HUDEP-2 (cell line): ENCODE measurements around the gene HEXIM1.
A peak's percentile ranks its signal among the peaks of the same experiment; 100 is the strongest.

ENCODE experiments used
- DNase-seq, 76 experiments: peaks; one replicate each; lab custom pipeline; 2025; ENCODE audit not compliant: unreplicated experiment in 76 of 76; lab: John Stamatoyannopoulos, UW

Gene HEXIM1

DNA sequence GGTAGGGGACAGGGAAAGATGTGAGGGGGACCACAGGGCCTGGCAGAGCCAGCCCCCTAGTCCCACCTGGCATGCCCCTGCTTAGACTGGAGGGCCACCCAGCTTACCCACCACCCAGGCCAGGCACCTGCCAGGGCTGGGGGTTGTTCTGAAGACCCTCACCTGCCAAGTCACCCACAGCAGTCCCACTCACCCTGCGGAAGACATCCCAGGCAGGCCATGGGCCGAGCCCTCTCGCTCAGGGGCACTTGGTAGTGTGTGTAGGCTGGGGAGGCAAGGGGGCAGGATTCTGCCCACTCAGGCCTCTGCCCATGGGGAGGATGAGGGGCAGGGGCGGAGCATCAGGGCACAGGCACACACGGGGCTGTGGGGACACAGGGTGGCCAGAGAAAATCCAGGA lies 19.9 kb upstream of the HEXIM1 start:
- DNase-seq: no peak

DNA sequence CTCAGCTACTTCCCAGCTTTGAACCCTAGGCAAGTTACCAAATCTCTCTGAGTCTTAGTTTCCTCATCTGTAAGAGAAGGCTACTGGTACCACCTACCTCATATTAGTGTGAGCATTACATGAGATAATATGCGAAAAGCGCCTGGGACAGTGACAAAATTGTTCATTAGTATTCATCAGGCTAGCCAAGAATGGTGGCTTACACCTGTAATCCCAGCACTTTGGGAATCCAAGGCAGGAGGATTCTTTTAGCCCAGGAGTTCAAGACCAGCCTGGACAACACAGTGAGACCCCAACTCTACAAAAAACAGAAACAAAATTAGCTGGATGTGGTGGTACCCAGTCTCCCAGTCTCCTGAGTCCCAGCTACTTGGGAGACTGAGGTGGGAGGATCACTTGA lies 19.3 kb upstream of the HEXIM1 start:
- no peak for DNase-seq

- no peak for DNase-seq
These were observed 18.8 kb upstream of the HEXIM1 start for GRCh38 chr17:45129426-45129939.

DNA sequence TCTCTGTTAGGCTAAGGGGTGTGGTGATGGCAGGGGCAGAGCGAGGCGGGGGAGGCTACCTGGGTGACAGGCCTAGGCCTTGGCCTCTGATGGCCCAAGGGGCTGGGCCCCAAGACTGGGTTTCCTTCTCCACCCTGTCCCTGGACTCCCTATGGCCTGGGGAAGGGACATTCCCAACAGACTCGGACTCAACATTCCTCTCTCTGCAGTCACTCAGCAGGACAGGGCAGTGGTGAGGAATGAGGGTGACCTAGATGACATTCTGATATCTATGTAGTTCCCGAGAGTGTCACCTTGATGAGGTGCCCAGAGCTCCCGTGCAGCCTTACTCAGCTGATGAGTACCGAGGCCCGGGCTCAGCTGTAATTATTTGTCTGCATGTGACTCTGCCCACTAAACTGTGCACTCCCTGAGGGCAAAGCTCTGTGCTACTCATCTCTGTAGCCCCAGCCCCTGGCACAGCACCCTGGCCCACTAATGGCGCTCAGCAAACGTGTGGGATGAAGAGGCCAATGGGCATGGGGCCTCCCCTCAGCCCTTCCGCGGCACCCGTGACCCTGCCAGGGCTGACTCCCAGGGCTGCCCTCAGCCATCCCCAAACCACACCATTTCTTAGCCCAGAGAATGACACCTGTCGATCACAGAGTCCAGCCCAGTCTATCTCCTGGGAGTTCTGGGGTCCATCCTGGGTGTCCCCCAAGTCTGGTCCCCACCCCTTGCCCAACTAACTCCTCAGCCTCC lies 18.2 kb upstream of the HEXIM1 start:
- no peak for DNase-seq

DNA sequence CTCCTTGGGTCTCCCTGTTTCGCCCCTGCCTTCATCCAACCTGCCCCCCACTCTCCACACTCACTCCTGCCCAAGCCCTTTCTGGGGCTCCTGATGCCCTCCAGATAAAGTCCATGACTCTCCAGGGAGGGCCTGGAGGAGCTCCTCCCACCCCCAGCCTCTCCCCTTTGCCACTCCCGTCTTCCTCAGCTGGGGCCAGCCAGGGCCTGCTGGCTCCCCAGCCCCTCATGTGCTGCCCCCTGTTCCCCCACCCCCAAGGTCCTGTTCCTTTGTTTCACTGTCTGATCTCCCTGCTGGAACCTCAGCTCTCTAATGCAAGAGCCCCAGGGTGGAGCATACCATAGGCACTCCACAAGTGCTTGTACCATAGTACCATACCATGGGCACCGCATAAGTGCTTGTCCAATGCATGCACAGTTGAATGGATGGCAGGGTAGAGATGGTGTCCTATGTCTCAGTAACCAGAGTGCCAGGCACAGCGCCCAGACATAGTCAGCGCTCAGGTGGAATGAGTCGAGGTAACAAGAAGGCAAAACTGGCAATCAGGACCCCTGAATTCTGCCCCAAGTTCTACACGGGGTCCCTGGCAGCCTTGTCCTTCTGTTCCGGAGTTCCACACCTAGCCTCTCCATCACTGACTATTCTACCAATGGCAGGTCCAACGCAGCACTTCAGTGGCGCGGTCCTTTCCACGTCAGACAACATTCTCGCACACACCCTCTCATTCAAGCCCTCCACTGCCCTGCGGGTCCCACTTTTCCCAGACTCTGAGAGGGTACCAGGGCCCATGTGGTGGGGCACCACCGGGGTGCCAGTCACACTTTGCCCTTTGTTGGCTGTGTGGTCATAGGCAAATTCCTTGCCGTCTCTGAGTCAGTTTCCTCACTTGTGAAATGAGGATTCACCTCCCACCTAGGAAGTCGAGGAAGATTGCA lies 17.3 kb upstream of the HEXIM1 start:
- DNase-seq: no peak

DNA sequence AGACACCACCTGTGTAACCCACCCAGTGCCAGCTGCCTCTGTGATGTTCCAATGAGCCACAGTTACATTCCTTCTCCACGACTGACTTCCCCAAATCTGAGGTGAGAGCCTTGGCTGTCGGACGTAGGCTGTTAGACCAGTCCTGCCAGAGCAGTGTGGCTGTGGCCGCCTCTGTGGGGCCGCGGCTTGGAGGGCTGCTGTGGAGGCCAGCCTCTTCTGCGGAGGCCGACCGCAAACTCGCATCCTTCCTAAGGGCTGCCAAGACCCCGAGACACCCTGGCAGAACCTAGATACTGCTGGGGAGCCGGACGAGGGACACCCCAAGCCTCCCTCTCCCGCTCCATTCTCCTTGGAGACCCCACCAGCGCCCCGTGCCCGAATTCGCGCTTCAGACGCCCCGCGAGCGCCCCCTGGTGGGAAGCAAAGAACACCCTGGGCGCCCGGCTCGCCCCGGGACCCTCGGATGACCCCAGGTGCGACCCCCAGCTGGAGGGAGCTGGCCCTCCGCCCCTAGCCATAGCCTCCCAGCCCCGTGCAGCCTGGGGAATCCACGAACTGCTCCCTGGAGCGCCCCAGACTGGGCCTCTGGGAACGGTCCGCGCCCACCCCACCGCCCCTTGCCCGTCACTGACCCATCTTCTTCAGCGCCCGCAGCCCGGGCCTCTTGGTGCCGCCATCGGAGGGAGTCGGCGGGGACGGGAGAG lies 16.5 kb upstream of the HEXIM1 start:
- DNase-seq: peak in 13 of 76 experiments; percentile 15 to 56 (median 26)

- DNase-seq: peak in 6 of 76 experiments; percentile 26 to 64 (median 56)
These were observed 16.0 kb upstream of the HEXIM1 start, which contains the start of gene PLCD3 for GRCh38 chr17:45132320-45132571. Gene PLCD3, minus strand, starts transcription at chr17:45132515. Its CDS starts 105 bp downstream, at chr17:45132410.

DNA sequence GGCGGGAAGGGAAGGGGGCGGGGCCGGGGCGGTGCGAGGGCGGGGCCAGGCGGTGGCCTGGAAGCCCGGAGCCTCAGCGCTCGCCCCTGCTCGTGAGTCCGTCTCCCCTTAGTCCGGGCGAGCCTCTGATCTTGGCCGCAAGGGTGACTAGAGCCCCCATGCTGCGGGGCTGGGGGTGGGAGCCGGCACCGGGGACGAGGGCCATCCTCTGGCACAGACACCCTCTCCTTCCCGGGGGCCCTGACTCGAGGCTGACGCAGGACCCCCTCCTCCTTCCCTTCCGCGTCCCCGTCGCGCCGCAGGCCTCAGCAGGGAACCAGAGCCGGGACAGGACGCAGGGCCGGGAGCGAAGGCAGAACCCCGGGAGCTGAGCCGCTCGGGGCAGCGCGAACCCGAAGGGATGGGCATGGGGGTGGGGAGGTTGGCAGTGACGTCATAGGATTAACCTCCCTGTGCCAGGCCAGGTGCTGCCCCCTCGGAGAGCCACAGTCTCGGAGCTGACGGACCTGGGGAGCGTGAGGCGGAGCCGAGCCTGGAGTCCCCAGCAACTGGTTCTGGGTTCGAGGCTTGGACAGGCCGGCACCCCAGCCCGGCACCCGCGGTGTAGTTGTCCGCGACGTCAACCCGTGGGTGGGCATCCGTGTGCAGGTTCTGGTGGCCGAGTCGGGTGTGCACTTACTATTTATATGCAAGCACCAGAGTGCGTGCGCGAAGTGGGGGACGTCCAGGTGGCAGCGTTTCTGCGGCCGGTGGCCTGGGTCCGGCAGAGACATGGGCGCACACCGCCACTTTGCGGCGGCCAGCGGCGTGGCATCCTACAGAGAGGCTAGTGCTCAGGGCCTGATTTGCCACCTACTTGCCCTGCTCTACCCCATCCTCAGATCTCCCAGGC lies 15.5 kb upstream of the HEXIM1 start:
- DNase-seq: peak in 68 of 76 experiments; percentile 14 to 83 (median 58)

GRCh38 chr17:45135192-45135977 lies 12.9 kb upstream of the HEXIM1 start, which contains the start of gene ACBD4:
Gene ACBD4, plus strand, starts transcription at chr17:45135687. Its CDS starts 458 bp downstream, at chr17:45136145.
- peak in 74 of 76 experiments; percentile 67 to 98 (median 93) for DNase-seq

- DNase-seq: no peak
These were observed 12.1 kb upstream of the HEXIM1 start for GRCh38 chr17:45135978-45136791.

GRCh38 chr17:45136846-45137560 lies 11.3 kb upstream of the HEXIM1 start:
- DNase-seq: no peak

DNA sequence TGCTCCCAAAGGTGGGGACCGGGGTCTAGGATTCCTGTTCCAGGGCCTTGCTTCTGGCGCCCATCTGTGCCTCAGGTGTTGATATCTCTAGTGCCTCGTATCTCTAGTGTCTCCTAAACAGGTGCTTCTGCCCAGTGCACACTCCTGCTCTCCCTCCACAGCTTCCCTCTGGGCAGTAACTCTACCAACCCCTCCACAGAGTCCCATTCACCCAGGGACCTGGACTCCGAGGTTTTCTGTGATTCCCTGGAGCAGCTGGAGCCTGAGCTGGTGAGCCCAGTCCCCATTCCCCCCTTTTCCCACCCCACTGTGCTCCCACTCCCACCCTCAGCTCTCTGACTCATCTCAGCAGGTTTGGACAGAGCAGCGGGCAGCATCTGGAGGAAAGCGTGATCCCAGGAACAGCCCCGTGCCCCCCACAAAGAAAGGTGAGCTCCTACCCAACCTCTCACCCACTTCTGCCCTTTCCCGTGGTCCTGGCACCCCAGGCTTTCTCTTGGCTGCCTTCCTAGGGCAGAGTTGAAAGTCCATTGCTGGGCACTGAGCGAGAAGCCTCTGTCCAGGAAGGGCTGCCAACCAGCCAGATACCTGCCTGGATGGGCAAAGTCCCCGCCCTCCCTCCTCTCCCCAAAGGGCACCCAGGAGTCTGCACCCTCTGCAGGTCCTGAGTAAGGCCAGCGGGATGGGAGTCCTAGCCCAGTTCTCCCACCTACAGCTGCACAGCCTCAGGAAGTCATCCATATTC lies 10.5 kb upstream of the HEXIM1 start:
- DNase-seq: no peak

DNA sequence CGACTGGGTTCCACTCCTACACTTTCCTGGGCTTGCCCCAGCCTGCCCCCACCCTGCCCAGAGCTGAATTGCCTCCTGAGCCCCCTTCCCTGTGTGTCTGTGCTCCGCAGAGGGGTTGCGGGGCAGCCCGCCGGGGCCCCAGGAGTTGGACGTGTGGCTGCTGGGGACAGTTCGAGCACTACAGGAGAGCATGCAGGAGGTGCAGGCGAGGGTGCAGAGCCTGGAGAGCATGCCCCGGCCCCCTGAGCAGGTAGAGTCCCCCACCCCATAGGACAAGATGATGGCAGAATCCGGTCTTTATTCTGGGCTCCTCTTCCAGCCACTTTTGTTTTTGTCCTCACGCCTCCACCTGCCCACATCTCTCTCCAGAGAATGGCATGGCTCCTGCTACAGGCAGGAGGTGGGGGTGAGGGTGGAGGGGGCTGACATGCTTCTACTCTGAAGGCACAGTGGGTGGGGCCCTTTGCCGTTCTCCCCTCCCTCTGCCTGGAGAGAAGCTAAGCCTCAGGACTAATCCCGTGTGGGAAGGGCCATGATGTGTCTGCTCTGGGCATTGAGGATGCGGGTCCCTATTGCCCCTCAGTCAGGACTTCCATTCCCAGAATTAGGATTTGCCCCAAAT lies 9.3 kb upstream of the HEXIM1 start:
- no peak for DNase-seq

DNA sequence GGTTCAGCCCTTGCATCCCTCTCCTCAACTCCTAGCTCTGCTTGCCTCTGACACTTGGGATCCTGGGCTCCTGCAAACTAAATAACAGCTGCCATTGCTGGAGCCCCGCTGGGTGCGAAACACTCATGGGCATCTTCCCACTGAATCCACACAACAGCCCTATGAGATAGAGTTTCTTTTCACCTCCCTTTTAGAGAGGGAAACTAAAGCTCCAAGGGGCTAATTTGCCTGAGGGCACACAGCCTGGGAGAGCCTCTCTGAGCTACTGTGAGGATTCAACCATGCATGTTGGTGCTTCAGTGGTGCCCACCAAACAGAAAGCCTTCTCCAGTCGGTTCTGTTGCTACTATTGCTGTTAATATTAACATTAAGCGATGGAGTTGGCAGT lies 8.7 kb upstream of the HEXIM1 start:
- no peak for DNase-seq

DNA sequence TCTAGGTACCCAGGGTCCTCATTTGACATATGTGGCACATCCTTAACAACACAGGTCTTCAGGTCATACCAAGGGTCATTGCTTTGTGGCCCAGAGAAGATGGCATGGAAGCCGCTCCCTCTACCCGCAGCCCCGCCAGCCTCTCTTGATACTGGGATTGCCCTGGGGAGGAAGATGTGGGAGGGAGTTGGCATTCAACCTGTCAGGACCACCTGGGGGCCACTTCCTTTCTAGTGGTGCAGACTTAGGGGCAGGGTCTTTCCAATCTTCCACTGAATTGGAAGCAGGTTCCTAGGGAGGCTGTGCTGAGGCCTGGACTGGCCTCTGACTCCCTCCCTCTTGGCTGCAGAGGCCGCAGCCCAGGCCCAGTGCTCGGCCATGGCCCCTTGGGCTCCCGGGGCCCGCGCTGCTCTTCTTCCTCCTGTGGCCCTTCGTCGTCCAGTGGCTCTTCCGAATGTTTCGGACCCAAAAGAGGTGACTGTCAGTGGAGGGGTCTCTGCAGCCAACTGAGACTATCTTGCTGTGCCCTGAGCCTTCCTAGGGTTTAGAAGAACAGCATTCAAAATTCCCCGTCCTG lies 5.1 kb upstream of the HEXIM1 start:
- no peak for DNase-seq

GRCh38 chr17:45143767-45144198 lies 4.5 kb upstream of the HEXIM1 start:
- DNase-seq: no peak
